Mesendoderm (in vitro differentiated cells): ENCODE data around the gene PRRT4.

Experiments used
- DNase-seq: peaks from one replicate; pipeline ENCODE4 v3.0.0; 2013
- H2AK5ac ChIP-seq: 2 replicates; pipeline ENCODE4 v1.6.1; 2013; ENCODE audit warnings: low read length, inconsistent platforms
- H2BK120ac ChIP-seq: 2 replicates; pipeline ENCODE4 v1.6.1; 2013; ENCODE audit warnings: low read depth, mild to moderate bottlenecking, low read length, moderate library complexity, mixed read lengths
- H2BK15ac ChIP-seq: replicated peaks from 2 replicates; pipeline ENCODE4 v1.6.1; 2013; ENCODE audit warnings: low read depth, mild to moderate bottlenecking, moderate library complexity
- H2BK5ac ChIP-seq: 2 replicates; pipeline ENCODE4 v1.6.1; 2013; ENCODE audit warnings: low read length, inconsistent platforms
- H3K18ac ChIP-seq: 2 replicates; pipeline ENCODE4 v1.6.1; 2013; ENCODE audit warnings: mild to moderate bottlenecking, low read length, mixed read lengths
- H3K23ac ChIP-seq: one replicate; pipeline ENCODE4 v1.6.1; 2013; ENCODE audit warnings: low read length
- H3K27ac ChIP-seq: 2 replicates; pipeline ENCODE4 v1.5.1; 2013; ENCODE audit warnings: low read depth, mild to moderate bottlenecking, inconsistent platforms, low read length, moderate library complexity
- H3K27me3 ChIP-seq: 2 replicates; pipeline ENCODE4 v1.6.1; 2013; ENCODE audit warnings: low read length, control low read depth, mild to moderate bottlenecking, inconsistent platforms; ENCODE audit not compliant: insufficient read depth, poor library complexity
- H3K36me3 ChIP-seq: 2 replicates; pipeline ENCODE4 v1.6.1; 2013; ENCODE audit warnings: low read length, inconsistent platforms; ENCODE audit not compliant: control insufficient read depth, insufficient read depth
- H3K4ac ChIP-seq: one replicate; pipeline ENCODE4 v1.6.1; 2013; ENCODE audit warnings: low read depth, mild to moderate bottlenecking, low read length, moderate library complexity
- H3K4me1 ChIP-seq: 2 replicates; pipeline ENCODE4 v1.6.1; 2013; ENCODE audit warnings: low read depth, low read length, inconsistent platforms; ENCODE audit not compliant: control insufficient read depth
- H3K4me2 ChIP-seq: 2 replicates; pipeline ENCODE4 v1.6.1; 2013; ENCODE audit warnings: low read length
- H3K4me3 ChIP-seq: 2 replicates; pipeline ENCODE4 v1.5.1; 2013; ENCODE audit warnings: mild to moderate bottlenecking, low read length
- H3K56ac ChIP-seq: one replicate; pipeline ENCODE4 v1.6.1; 2013; ENCODE audit warnings: low read length
- H3K79me1 ChIP-seq: 2 replicates; pipeline ENCODE4 v1.6.1; 2013; ENCODE audit warnings: low read length, inconsistent platforms
- H3K79me2 ChIP-seq: 2 replicates; pipeline ENCODE4 v1.6.1; 2013; ENCODE audit warnings: mild to moderate bottlenecking, low read length; ENCODE audit not compliant: control insufficient read depth, insufficient read depth
- H3K9ac ChIP-seq: 2 replicates; pipeline ENCODE4 v1.6.1; 2013; ENCODE audit warnings: low read length, inconsistent platforms
- H4K5ac ChIP-seq: one replicate; pipeline ENCODE4 v1.6.1; 2013; ENCODE audit warnings: low read length
- H4K8ac ChIP-seq: one replicate; pipeline ENCODE4 v1.6.1; 2013; ENCODE audit warnings: low read depth, mild to moderate bottlenecking, control low read depth, low read length, moderate library complexity
- WGBS: extraction: QIAGEN DNeasy Blood & Tissue Kit; methylation state at CpG from one replicate; pipeline ENCODE4 v1.1.7; 2013; ENCODE audit warnings: low lambda C conversion rate, missing lambda C conversion rate; ENCODE audit not compliant: insufficient coverage; ENCODE audit errors: extremely low coverage; 5-methylcytosine and 5-hydroxymethylcytosine counted together

PRRT4 gene

GRCh38 chr7:128388145-128388485 lies 26.6 kb upstream of the PRRT4 start:
- H4K5ac ChIP-seq, result no peak overlapping the region
- H2BK15ac ChIP-seq, result no peak overlapping the region
- no peaks in the 10 kb centered on the region for H3K79me2 ChIP-seq
- no peak overlapping the region for H3K23ac ChIP-seq
- no CpG with 5 or more reads among the region's 3 CpGs for WGBS
- no peaks in the 10 kb centered on the region for H3K27me3 ChIP-seq
- H3K4me3 ChIP-seq, result no peak overlapping the region
- no peak overlapping the region for H2BK120ac ChIP-seq
- no peak overlapping the region for H3K9ac ChIP-seq
- H2BK5ac ChIP-seq, result no peak overlapping the region
- DNase-seq, result no peak
- no peak overlapping the region for H3K56ac ChIP-seq
- H3K4me1 ChIP-seq, result no peaks in the 10 kb centered on the region
- H4K8ac ChIP-seq, result no peak overlapping the region
- H3K79me1 ChIP-seq, result no peaks in the 10 kb centered on the region
- H3K18ac ChIP-seq, result no peak overlapping the region
- no peak overlapping the region for H3K4ac ChIP-seq
- H3K27ac ChIP-seq, result no peak overlapping the region
- no peak overlapping the region for H2AK5ac ChIP-seq
- H3K36me3 ChIP-seq, result no peaks in the 10 kb centered on the region
- H3K4me2 ChIP-seq, result no peak overlapping the region

GRCh38 chr7:128387216-128388144 lies 26.0 kb upstream of the PRRT4 start:
- Histone ChIP-seq H3K23ac (no peak overlapping the region), H2BK120ac (no peak overlapping the region), H3K79me1 (no peaks in the 10 kb centered on the region), H3K18ac (no peak overlapping the region), H3K4me1 (no peaks in the 10 kb centered on the region), H3K36me3 (no peaks in the 10 kb centered on the region), H3K27me3 (no peaks in the 10 kb centered on the region), H3K4me3 (no peak overlapping the region), H4K8ac (no peak overlapping the region), H3K9ac (no peak overlapping the region), H2BK5ac (no peak overlapping the region), H3K56ac (no peak overlapping the region), H2BK15ac (no peak overlapping the region), H3K4ac (no peak overlapping the region), H3K4me2 (no peak overlapping the region), H4K5ac (no peak overlapping the region), H3K27ac (no peak overlapping the region), H3K79me2 (no peaks in the 10 kb centered on the region), H2AK5ac (no peak overlapping the region)
- peak; percentile 92 for DNase-seq
- WGBS, result no CpG with 5 or more reads among the region's 24 CpGs

GRCh38 chr7:128385988-128386925 lies 24.8 kb upstream of the PRRT4 start:
- Histone ChIP-seq H2BK120ac (no peak overlapping the region), H2AK5ac (no peak overlapping the region), H3K56ac (no peak overlapping the region), H3K79me1 (no peaks in the 10 kb centered on the region), H2BK5ac (no peak overlapping the region), H2BK15ac (no peak overlapping the region), H3K18ac (no peak overlapping the region), H3K4me3 (no peak overlapping the region), H3K4ac (no peak overlapping the region), H3K79me2 (no peaks in the 10 kb centered on the region), H3K4me2 (no peak overlapping the region), H3K23ac (no peak overlapping the region), H3K36me3 (no peaks in the 10 kb centered on the region), H4K8ac (no peak overlapping the region), H3K27me3 (no peaks in the 10 kb centered on the region), H3K4me1 (no peaks in the 10 kb centered on the region), H3K9ac (no peak overlapping the region), H3K27ac (no peak overlapping the region), H4K5ac (no peak overlapping the region)
- no peak for DNase-seq
- no CpG with 5 or more reads among the region's 4 CpGs for WGBS

GRCh38 chr7:128384726-128385125 lies 23.2 kb upstream of the PRRT4 start:
- no peak overlapping the region for H3K56ac ChIP-seq
- no peak overlapping the region for H3K9ac ChIP-seq
- no peak overlapping the region for H3K27ac ChIP-seq
- no peak overlapping the region for H4K8ac ChIP-seq
- no CpG with 5 or more reads among the region's 7 CpGs for WGBS
- H3K79me1 ChIP-seq, result no peaks in the 10 kb centered on the region
- no peak overlapping the region for H3K4me3 ChIP-seq
- no peak overlapping the region for H3K4me2 ChIP-seq
- no peak overlapping the region for H2AK5ac ChIP-seq
- DNase-seq, result no peak
- H3K79me2 ChIP-seq, result no peaks in the 10 kb centered on the region
- no peaks in the 10 kb centered on the region for H3K36me3 ChIP-seq
- no peaks in the 10 kb centered on the region for H3K27me3 ChIP-seq
- no peak overlapping the region for H2BK5ac ChIP-seq
- H3K18ac ChIP-seq, result no peak overlapping the region
- H2BK15ac ChIP-seq, result no peak overlapping the region
- H3K4me1 ChIP-seq, result no peaks in the 10 kb centered on the region
- H3K23ac ChIP-seq, result no peak overlapping the region
- H4K5ac ChIP-seq, result no peak overlapping the region
- no peak overlapping the region for H2BK120ac ChIP-seq
- H3K4ac ChIP-seq, result no peak overlapping the region

GRCh38 chr7:128383776-128384175 lies 22.3 kb upstream of the PRRT4 start:
- H3K27ac ChIP-seq, result no peak overlapping the region
- no peak overlapping the region for H3K23ac ChIP-seq
- H2BK5ac ChIP-seq, result no peak overlapping the region
- H4K8ac ChIP-seq, result no peak overlapping the region
- peak; percentile 53 for DNase-seq
- no peak overlapping the region for H4K5ac ChIP-seq
- no peak overlapping the region for H2AK5ac ChIP-seq
- H2BK120ac ChIP-seq, result no peak overlapping the region
- no peaks in the 10 kb centered on the region for H3K79me1 ChIP-seq
- no peak overlapping the region for H2BK15ac ChIP-seq
- H3K4me2 ChIP-seq, result no peak overlapping the region
- no peaks in the 10 kb centered on the region for H3K79me2 ChIP-seq
- no peak overlapping the region for H3K4me3 ChIP-seq
- no peaks in the 10 kb centered on the region for H3K4me1 ChIP-seq
- no peak overlapping the region for H3K18ac ChIP-seq
- H3K36me3 ChIP-seq, result no peaks in the 10 kb centered on the region
- H3K56ac ChIP-seq, result no peak overlapping the region
- no peak overlapping the region for H3K9ac ChIP-seq
- H3K4ac ChIP-seq, result no peak overlapping the region
- WGBS, result no CpG with 5 or more reads among the region's 3 CpGs
- no peaks in the 10 kb centered on the region for H3K27me3 ChIP-seq
